Type B pancreatic cell (in vitro differentiated cells): Measurements from ENCODE around the gene TSEN2. TPM values are rescaled to one million over a fixed set of nuclear protein-coding genes. Genes with fewer than 3 reads are reported as not detected.

Experiments
- DNase-seq: peaks from one replicate; pipeline ENCODE4 v3.0.0; 2021; ENCODE audit warnings: mixed read lengths; ENCODE audit not compliant: unreplicated experiment; ENCODE audit errors: extremely low spot score
- H3K27ac Mint-ChIP-seq: 2 replicates; pipeline ENCODE4 v1.8.0; 2021; ENCODE audit warnings: mild to moderate bottlenecking, mixed read lengths
- H3K27me3 Mint-ChIP-seq: 2 replicates; pipeline ENCODE4 v1.8.0; 2021; ENCODE audit warnings: mixed read lengths
- H3K36me3 Mint-ChIP-seq: 2 replicates; pipeline ENCODE4 v1.8.0; 2021; ENCODE audit warnings: mixed read lengths
- H3K4me1 Mint-ChIP-seq: one replicate; pipeline ENCODE4 v1.8.0; 2021; ENCODE audit warnings: mixed read lengths; ENCODE audit not compliant: unreplicated experiment
- H3K4me3 Mint-ChIP-seq: 2 replicates; pipeline ENCODE4 v1.8.0; 2021; ENCODE audit warnings: mild to moderate bottlenecking, mixed read lengths
- H3K9me3 Mint-ChIP-seq: 2 replicates; pipeline ENCODE4 v1.8.0; 2021; ENCODE audit warnings: mixed read lengths
- CTCF ChIP-seq: fragments of 200-600 bp; sonication (generic); conservative IDR thresholded peaks from 2 replicates; pipeline ENCODE4 v1.5.0; 2021; ENCODE audit warnings: antibody characterized with exemption, mild to moderate bottlenecking
- total RNA-seq: library from RNA; stranded (reverse); gene quantifications from 2 replicates; pipeline ENCODE4 v1.2.1, GENCODE V29; 2021; ENCODE audit warnings: low replicate concordance

TSEN2 gene
- total RNA-seq, 1 donor from 2014 or later, result 27.7 TPM

- no peak for TF ChIP-seq CTCF
- peak; percentile 37 for DNase-seq
- Mint-ChIP-seq H3K9me3 (no peaks in the 10 kb centered on the region), H3K36me3 (no peaks in the 10 kb centered on the region), H3K4me1 (peaks cover 21% of the 10 kb centered on the region), H3K27me3 (peaks cover 14% of the 10 kb centered on the region), H3K27ac (no peak overlapping the region), H3K4me3 (no peak overlapping the region)
These were observed 44.9 kb upstream of the TSEN2 start for GRCh38 chr3:12439161-12439940.

- no peaks in the 10 kb centered on the region for H3K36me3 Mint-ChIP-seq
- peaks cover 24% of the 10 kb centered on the region for H3K27me3 Mint-ChIP-seq
- H3K27ac Mint-ChIP-seq, result peak overlapping the region; percentile 60
- DNase-seq, result no peak
- no peak for TF ChIP-seq CTCF
- H3K9me3 Mint-ChIP-seq, result no peaks in the 10 kb centered on the region
- H3K4me3 Mint-ChIP-seq, result no peak overlapping the region
- peaks cover 35% of the 10 kb centered on the region for H3K4me1 Mint-ChIP-seq
These were observed 43.2 kb upstream of the TSEN2 start for GRCh38 chr3:12440927-12441714.

DNA sequence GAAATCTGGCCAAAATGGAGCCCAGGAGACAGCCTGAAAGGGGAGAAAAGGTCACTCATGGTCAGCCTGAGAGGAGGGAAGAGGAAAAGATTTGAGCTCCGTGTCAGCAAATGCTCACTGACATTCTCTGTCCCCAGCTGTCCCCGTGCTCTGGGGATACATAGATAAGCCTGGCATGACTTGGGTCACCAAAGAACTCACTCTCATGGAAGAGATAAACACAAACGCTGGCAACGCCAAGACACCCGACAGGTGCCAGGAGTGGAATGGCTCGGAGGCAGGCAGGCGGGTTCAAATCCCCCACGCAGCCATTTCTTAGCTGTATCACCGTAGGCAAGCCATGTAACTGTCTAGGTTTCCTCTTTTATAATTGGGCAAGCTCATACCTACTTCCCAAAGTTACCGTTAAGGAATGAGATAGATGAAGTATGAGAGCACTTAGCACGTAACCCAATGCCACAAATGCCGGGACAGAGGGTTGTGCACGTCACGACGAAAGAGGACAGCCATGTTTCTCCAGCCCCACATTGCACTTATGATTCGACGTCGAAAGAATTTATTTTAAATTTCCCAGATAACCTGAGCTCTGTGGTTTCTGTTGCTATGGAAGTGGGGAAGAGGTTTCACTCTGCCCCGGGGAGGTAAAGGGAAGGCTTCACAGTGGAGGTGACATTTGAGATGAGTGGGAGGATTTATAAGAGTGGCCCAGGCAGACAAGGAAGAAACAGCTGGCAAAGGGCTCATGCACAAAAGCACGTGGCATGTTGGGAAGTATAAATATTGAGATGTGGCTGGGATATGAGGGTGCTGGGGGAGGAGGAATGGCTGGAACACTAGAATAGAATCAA, 41.4 kb upstream of the TSEN2 start:
- H3K27ac Mint-ChIP-seq, result peak overlapping the region; percentile 68
- TF ChIP-seq CTCF, result no peak

DNA sequence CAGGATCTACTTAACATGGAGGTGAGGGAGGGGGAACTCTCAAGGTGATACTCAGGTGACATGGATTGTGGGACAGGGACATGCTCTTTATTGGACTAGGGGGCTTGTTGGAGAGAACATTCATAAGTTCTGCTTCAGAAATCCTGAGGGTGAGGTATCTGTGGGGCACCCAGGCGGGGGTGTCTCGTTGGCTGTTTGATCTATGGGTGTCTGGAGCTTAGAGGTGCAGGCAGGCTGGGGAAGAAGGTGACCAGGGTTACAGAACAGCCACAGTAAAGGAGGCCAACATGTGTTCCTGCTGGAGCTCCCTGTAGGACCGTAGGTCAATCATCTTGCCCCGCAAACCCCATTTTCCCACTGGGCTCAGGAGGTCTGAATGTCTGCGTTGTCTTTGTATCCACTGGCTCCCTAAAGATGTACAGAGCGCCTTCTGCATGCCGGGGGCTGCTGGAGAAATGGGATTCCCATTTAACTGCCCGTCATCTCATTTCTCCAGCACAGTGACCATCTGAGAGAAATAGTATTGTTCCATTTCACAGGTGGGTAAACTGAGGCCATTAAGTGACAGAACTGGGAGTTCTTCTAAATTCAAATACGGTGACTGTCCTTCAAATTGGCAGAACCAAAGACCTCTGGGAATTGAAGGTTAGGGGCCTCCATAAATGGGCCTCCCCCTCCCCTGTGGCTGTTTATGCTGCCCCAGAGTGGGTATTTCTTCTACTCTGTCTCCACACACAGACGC, 40.3 kb upstream of the TSEN2 start:
- Mint-ChIP-seq H3K4me1 (peaks cover 35% of the 10 kb centered on the region), H3K4me3 (peak overlapping the region; percentile 48), H3K9me3 (no peaks in the 10 kb centered on the region), H3K27me3 (peaks cover 24% of the 10 kb centered on the region), H3K27ac (peak overlapping the region; percentile 78), H3K36me3 (no peaks in the 10 kb centered on the region)
- no peak for TF ChIP-seq CTCF
- DNase-seq, result no peak

More for the DNA sequence above, 41.4 kb upstream of the TSEN2 start:
- peaks cover 28% of the 10 kb centered on the region for H3K27me3 Mint-ChIP-seq
- peaks cover 35% of the 10 kb centered on the region for H3K4me1 Mint-ChIP-seq
- no peaks in the 10 kb centered on the region for H3K9me3 Mint-ChIP-seq
- peak overlapping the region; percentile 16 for H3K4me3 Mint-ChIP-seq
- no peaks in the 10 kb centered on the region for H3K36me3 Mint-ChIP-seq
- DNase-seq, result no peak
